ENCODE measurements around the gene MAT2B.

Gene MAT2B

DNA sequence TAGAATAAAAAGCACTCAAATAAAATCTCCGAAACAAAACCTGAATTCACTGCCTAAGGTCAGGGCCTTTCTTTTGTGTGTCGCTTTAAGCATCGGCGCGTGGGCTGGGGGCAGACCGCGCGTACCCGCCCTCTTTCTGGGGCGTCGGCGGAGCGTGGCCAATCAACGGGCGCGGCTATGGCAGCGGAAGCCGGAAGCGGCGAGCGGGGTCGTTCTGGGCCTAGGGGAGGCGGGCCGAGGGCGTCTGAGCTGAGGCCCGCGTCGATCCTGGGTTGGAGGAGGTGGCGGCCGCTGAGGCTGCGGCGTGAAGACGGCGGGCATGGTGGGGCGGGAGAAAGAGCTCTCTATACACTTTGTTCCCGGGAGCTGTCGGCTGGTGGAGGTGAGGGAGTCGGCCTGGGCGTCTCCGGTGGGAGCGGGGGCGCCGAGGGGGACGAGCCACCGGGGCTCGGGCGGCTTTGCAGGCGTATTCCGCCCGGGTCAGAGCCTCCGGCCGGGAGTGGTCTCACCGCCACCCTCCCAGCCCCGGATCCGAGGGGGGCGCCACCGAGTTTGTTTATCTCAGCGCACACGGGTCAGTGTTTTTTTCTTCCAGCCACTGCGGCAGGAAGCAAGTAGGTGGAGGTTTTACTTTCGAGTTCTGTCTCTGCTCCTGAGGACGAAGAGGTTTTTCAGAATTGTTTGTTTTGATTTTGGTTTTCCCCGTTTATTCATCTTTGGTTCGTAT, at the start of gene MAT2B:
Gene MAT2B, plus strand, starts transcription at position 252 of the 727 bp plus-strand sequence. Its CDS starts 68 bp downstream, at position 320.
- DNase-seq: peak; percentile 95

DNA sequence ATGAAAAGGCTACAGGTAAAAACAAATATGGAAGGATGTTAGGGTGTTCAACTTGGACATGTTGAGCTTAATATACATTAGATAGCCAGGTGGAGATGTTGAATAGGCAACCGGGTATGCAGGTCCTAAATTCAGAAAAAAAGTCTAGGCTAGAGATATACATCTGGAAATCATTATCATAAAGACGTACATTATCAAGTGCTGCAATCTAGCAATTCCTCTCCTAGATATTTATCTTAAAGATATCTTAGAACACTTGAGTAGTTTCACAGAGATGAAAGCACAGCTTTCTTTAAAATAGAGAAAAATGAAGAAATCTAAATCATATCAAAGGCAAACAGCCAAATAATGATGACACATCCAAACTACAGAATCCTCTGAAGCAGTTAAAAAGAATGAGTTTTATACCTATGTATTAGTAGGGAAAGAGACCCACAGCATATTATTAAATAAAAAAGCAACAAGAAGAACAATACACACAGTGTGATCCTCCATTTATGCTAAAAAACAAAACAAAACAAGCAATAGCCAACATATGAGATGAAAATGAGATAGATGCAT, 49.3 kb upstream of the MAT2B start:
- DNase-seq: no peak

DNA sequence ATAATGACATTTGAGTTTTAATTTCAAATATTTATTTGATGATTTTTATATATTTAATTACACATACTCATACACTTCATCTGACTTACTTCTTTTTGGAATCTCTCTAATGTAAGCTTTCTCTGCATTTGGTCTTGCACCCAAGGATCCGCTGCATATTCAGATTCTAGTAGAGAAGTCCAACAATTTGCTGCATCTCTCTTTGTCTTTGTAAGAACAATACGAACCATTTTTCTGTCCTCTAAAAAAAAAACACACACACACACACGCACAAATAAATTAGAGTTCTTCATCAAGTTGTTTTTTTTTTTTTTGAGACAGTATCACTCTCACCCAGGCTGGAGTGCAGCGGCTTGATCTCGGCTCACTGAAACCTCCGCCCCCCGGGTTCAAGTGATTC, 48.6 kb upstream of the MAT2B start:
- no peak for DNase-seq

DNA sequence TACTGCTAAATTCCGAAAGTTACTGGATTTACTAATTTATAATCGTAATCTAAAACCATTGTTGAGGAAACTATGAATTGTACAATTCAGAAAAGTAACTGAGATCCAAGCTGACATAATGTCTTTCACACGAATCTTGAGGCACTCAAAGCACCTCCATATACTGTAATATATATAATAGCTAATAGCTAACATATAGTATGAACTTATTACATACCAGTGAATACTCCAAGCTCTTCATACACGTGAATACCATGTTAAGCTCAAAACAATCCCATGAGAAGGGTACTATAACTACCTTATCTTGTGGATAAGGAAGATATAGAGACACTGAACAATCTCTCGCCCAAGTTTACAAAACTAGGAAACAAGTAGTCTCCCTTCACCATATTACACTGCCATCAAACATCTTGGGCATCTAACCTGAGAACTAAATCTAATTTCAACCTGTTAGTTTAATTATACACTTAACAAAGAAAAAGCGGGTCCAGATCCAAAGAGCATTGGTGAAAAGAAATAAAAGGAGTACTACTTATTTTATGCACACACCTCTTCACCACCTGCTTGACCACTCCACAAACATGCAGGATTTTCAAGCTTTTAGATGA, 46.5 kb upstream of the MAT2B start:
- DNase-seq: no peak

DNA sequence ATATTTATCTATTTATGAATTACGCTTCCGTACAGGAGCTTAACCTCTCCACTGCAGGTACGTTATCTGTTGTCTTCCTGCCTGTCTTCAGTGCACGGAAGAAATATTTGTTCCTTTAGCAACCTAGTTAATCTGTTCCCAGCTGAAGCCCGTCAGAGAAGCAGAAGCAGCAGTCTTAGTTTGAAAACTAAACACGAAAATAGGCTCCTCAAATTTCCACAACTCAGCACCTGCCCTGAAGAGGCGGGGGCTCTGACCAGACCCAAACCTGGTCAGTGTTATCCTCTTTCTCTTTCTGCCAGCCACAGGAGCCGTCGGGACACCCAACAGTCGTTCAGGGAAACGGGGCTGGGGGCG, 46.0 kb upstream of the MAT2B start:
- no peak for DNase-seq

DNA sequence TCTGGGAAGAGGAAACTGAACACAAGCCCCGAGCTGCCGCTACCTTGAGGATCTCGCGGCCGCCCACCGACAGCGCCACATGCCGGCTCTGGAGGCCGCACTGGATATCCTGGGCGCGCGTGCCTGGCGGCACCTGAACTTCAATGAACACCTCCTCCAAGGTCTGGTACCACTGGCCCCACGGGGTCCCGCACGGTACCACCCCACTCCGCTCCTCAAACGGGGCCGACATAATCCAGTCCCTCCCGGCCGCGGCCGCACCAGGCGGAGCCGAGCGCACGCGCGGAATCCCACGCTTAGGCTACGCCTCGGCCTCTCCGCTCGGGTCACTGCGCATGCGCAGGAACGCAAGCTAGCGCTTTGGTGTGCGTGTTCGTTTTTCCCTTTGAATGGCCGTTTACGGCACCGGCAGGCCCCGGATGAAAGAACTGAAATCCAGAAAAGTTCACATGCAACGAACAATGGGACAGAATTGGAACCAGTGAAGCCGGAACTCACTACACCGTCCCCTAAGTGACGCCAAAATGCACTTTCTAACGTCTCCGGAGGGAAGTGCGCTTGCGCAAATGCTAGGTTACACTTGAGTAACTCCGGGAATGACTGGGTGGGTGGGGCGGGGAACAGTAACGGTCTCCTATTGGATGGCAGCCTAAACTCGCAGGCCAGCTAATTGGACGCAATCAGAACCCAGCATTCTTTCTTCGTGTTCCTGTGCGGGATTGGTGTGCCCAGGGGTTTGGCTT, 45.4 kb upstream of the MAT2B start, which contains the start of gene NUDCD2:
Gene NUDCD2, minus strand, starts transcription at position 284 of the 743 bp plus-strand sequence. Its CDS starts 52 bp downstream, at position 232.
- peak; percentile 96 for DNase-seq

DNA sequence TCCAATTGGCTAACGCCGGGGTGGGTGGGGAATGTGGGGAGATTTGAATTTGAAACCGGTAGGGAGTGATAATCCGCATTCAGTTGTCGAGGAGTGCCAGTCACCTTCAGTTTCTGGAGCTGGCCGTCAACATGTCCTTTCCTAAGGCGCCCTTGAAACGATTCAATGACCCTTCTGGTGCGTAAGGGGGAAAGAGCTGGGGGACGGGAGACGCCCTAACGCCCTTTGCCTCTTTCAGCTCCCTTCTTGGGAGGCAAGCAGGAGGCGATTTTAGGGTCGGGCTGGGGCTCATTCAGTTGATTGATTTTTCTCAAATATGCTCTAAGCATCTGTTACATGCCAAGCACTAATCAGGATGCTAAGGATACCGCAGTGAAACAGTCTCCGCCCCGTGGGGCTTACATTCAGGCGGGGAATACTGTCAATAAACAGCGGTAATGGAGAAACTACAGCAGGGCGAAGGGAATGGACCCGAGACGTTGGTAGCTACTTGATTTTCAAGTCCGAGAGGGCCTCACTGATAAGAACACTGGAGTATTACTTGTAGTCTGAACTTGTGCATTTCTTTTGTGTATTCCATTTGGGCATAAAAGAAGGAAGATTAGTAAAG, 44.8 kb upstream of the MAT2B start, which contains the start of gene HMMR:
Gene HMMR, plus strand, starts transcription at position 71 of the 610 bp plus-strand sequence. Its CDS starts 61 bp downstream, at position 132.
- no peak for DNase-seq

DNA sequence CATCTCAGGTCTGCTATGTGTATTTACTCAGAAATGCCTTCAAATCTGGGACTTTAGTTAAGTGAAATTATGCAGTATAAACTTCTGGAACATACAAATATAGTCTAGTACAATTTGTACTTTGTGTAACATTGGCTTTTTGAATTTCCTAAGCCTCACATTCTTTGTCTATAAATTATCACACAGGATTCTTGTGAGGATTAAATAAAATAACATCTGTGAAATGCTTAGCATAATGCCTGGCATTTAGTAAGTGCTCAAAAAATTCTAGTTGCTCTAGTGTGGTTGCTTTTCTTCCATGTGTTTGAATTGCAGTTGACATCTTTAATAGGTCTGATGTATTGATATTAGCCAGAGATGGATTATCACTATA, 42.4 kb upstream of the MAT2B start:
- no peak for DNase-seq

DNA sequence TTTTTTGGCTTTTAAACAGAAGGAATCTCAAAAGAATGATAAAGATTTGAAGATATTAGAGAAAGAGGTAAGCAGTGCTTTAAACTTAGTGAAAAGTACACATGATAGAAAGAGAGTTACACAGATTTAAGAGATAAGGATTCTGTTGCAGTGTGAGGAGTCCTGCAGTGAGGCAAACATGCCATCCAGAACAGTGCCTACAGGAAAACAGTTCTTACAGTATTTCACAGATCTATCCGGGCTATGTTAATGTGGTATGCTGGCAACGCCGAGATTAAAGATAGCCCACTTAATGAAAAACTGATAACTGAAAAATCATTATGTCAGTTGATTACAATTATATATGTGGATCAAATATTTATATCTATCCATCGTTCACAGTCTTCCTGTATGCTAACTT, 37.7 kb upstream of the MAT2B start:
- DNase-seq: no peak

DNA sequence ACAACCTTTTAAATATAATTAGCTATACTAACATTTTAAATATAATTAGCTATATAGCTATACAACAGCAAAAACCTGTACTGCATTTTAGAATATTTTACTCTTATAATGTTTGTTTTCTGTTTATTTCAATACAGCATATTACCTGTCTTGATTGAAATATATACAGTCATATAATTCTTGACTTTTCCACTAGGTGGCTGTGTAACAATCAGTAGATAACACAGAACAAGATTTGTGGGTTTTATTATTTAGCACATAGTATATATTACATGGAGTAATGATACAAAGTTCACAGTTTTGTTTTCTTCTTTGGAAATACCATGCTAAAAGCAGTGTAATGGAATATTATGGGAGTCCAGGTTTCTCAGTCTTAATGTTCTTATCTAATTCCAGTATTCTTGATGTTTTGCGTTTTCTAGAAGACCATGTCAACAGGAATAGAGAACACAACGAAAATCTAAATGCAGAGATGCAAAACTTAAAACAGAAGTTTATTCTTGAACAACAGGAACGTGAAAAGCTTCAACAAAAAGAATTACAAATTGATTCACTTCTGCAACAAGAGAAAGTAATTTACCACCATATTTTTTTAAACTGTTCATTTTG, 31.7 kb upstream of the MAT2B start:
- DNase-seq: no peak

DNA sequence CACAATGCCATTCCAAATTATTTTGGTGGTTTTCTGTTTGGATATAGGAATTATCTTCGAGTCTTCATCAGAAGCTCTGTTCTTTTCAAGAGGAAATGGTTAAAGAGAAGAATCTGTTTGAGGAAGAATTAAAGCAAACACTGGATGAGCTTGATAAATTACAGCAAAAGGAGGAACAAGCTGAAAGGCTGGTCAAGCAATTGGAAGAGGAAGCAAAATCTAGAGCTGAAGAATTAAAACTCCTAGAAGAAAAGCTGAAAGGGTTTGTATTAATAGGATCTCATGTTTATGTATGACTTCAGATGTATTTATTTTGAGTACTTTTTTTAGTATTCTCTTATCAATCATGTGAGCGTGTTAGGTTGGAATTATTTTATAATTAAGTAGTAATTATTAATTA, 30.0 kb upstream of the MAT2B start:
- DNase-seq: no peak

DNA sequence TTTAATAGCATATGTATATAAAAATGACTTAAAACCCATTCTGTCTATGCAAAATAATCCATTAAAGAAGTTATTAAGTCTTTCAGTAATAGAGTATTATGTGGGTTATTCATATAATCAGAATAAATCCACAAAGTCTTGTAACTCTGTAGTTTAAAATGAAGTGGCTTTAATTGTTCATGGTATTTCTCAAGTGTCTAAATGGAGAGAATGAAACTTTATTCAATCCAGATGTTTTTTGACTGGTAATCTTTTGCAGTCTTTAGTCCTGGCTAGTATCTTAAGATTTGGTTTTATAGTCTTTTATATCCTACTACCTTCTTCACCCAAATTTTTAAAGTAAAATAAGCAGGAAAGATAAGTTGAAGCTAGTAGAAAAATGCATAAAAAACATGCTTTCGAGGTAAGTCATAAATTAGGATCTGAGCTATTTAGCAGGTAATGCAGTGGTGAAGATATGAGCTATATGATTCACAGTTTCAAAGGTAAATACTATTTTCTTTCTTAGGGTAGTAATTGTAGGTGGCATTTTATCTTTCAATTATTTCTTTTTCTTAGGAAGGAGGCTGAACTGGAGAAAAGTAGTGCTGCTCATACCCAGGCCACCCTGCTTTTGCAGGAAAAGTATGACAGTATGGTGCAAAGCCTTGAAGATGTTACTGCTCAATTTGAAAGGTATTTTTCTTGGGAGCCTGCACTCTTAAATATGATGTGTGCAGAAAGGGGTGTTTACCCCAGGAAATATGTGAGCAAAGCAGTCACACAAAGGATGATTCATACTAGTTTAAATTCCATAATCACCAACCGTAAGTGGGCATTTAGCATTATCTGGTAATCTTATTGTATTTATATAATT, 27.1 kb upstream of the MAT2B start:
- no peak for DNase-seq

DNA sequence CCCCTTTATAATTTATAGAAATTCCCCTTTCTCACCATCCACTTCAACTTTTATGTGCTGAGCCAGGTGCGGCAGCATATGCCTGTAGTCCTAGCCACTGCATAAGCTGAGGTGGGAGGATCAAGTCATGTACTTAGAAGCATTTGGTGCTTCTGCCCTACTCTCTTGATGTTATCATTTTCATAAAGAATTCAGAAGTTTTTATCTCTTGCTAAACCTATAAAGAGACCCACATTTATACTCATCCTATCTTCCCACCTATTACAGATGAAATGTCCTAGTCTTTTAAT, 26.5 kb upstream of the MAT2B start:
- no peak for DNase-seq

DNA sequence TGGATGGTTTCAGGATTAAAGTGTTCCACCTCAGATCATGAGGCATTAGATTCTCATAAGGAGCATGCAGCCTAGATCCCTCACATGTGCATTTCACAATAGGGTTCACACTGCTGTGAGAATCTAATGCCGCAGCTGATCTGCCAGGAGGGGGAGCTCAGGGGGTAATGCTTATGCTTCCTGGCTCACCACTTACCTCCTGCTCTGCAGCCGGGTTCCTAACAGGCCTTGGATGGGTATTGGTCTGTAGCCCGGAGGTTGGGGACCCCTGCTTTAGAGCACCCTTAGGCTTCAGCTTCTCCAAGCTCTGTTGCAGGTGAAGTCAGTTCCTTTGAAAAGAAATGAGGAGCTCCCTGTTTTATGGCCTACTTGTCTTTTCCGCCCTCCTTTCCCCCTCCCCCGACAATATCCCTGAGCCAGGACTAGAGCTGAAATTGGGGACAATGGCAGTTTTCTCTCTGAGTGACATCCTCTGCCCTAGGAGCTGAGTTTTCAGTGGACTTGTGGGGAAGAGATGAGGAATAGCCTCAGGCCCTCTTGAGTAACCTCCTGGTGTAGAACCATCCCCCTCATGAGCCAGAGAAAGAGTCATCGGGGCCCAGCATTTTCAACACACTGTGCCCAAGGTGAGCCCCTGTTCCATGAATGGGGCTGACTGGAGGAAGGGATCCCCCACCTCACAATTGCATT, 16.2 kb upstream of the MAT2B start:
- no peak for DNase-seq

DNA sequence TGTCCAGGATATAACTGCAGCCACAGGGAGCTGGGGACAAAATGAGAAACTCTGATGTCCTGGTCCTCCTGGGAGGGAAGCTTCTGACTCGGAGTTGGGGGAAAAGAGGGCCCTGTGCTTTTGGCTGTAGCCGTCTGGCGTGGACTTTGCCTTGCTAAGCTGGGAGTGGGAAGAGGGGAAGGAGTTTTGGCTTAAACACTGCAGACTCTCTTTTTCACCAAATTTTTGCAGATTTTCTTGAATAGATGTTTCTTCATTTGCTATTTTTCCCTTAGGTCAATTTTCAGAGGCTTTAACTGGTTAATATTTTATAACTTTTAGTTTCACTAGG, 15.7 kb upstream of the MAT2B start:
- DNase-seq: no peak

DNA sequence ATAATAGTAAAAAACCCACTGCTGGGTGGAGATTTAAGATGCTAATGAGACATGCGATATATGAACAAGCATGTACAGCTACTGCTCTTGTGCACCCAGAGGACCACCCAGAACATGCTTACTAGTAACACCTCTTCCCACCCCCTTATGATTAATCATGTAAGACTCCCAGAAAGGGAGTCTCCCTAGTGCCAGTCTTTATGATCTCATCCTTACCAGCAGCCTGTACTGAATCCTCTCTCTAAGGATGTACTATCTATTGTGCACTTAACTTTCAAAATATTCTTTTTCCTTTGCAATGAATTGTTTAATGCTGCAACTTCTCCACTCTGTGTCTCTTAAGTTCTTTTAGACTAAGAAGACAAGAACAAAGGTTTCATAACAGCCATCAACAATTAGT, 9.1 kb upstream of the MAT2B start:
- DNase-seq: no peak

DNA sequence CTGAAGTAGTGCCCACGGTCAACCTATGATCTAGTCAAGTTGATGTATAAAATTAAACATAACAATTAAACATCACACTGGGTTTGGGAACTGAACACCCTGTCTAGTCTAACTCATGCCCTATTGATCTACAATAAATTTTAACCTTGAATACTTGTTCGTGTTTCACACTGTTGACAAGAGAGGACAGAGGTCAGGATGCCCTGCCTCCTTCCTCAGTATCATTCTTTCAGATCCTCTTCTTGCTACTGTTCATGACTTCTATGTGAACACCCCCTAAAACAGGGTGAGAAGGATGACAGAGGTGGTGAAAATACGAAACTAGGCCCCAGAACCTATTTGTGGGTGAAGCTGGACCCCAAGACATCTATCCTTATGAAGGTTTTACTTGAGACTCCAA, 8.1 kb upstream of the MAT2B start:
- no peak for DNase-seq

DNA sequence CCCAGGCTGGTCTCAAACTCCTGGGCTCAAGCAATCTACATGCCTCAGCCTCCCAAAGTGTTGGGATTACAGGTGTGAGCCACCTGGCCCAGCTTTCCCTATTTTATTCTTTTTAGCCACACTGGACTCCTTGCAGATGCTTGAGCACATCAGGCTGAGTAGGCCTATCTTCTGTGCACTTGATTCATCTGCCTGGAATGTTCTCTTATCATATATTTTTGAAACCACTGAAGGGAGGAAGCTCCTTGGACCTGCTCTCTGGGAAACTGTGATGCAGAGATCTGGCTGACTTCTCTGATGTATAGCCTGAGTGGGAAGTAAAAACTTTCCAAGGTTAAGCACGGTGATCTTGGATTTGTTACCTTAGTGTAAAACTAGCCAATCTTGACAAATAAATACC, 6.5 kb upstream of the MAT2B start:
- DNase-seq: no peak

DNA sequence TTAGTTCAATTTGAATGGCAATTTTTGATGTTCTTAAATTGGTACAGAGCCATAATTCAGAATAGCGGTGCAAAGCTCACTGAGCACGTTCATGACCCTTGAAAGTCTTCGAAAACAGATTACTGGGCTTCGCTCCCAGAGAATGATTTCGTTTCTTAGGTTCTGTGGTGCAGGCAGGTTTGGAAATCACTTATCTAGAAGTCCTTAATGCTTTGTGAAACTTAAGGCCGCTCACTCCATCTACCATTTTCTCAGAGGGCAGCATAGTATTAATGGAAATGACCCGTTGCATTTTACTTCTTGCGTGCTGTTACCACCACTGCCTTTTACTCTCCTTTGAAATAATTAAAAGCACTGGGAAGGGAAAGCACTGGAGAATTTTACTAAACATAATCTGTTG, 2.9 kb upstream of the MAT2B start:
- DNase-seq: no peak

DNA sequence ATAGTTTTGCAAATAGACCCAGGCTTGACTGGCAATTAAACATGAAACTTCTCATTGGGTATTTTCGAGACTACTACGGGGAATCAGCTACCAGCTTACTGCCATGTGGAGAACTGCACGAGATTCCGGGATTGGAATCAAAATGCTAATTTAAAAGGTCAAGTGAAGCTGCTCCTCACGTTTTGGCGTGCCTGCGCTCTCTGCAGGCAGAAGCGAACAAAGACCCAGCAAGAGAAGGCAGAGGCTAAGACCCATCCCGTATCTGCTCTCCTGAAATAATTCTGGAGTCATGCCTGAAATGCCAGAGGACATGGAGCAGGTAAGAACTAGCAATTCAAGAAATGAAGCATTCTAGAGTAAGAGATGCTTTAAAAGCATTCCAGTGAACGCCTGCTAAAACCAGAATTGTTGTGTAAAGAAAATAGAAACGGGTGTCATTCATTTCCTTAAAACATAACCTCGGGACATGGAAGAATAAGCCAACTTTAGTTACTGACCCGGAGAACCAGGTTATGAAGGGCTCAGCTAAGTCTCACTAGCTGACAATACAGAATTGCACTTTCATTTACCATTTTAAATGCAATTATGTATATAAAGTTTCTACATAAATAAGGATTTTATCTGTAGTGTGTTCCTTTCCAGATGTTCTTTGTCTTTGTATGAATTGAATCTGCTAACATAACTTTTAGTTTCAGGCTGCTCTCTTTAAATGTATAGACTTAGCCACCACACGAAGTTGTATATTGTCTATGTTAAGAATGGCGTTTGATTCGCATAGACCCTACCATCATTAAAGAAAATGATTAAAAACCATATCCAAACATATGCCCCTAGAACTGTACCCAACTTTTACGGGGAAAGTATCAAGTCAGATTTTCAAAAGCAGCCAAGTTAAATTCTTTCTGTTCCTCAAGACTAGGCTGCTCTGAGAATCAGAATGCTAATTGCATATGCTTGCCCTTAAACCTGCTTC, 2.0 kb upstream of the MAT2B start:
- DNase-seq: peak; percentile 41

Measured in CD4-positive, alpha-beta T cell treated with Interleukin-15 for 1 hour (primary cell).